Left cardiac atrium (tissue), 4 donors: ENCODE measurements around the gene MOCOS. TPM values are rescaled to one million over a fixed set of nuclear protein-coding genes. Genes with fewer than 3 reads are reported as not detected.

Source experiments
- ATAC-seq, 2 donors: fragments of 200-7000 bp; cut with Tn5 transposase; one replicate each; pipeline ENCODE4 v1.9.1; 2020; ENCODE audit warnings: mild to moderate bottlenecking in 2 of 2, moderate library complexity in 2 of 2
- DNase-seq: peaks from one replicate; pipeline ENCODE4 v3.0.0-alpha.2; 2020
- intact Hi-C, 2 donors: fragments of 100-400 bp; cut with DNase I; formaldehyde crosslinking; loops; one replicate each; pipeline versions ENCODE4 v1.14.1 to v1.15.1; 2022 to 2023
- total RNA-seq, 2 donors: library from RNA; stranded (reverse); fragmentation: NEBNext Ultra II Directional; extraction: Animal tissue kit (Norgen Biotek cat#: 25700); gene quantifications; one replicate each; pipeline ENCODE4 v1.2.1, GENCODE V29; 2021
- donor health status: DM: no; HTN: yes; CAD: no.
- donor health status: DM: no; HTN: yes; CAD: no; lungs with severe emphysema.
- donor health status: DM: yes; HTN: yes; CAD: no.
- donor health status: Dilated cardiomyopathy.

The MOCOS gene
- total RNA-seq, 2 donors from 2014 or later, result 0.97 to 1.4 TPM

DNA sequence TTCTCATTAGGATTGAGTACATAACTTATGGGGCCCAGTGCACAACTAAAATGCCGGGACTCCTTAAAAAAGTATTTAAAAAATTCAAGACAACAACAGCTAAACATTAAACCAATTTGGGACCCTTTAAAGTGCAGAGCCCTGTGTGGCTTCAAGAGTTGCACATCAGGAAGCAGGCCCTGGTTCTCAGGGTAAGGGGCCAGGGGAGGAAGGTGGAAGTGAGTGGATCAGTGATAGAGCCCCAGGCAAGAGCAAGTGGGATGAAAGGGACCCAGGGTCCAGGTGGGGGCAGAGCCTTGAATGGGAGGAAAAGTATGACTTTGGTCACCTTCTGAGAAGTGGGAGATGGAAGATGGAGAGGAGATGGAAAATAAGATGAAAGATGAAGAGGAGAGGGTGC, 107.9 kb downstream of the MOCOS start:
- ATAC-seq (no peak), DNase-seq (no peak)
- intact Hi-C loops, result loop anchor here (5.0 to 10.0 kb wide), 3 partner anchors 37 to 280 kb away; no protein-coding TSS in a partner anchor

DNA sequence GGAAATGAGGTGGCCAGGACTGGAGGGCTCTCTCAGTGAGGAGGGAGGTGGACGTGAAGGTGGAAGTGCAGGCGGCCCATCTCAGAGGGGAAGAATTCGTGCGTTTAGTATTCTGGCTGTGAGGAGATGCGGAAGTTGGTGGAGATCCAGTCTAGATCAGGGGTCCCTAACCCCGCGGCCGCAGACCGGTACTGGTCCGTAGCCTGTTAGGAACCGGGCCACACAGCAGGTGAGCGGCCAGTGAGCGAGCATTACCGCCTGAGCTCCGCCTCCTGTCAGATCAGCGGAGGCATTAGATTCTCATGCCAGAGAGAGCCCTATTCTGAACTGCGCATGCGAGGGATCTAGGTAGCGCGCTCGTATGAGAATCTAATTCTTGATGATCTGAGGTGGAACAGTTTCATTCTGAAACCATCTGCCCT, 108.6 kb downstream of the MOCOS start:
- intact Hi-C loops, result loop anchor here (5.0 to 10.0 kb wide), 3 partner anchors 36 to 279 kb away; no protein-coding TSS in a partner anchor
- ATAC-seq, result peak in 1 of 2 donors; percentile 12
- DNase-seq, result no peak

DNA sequence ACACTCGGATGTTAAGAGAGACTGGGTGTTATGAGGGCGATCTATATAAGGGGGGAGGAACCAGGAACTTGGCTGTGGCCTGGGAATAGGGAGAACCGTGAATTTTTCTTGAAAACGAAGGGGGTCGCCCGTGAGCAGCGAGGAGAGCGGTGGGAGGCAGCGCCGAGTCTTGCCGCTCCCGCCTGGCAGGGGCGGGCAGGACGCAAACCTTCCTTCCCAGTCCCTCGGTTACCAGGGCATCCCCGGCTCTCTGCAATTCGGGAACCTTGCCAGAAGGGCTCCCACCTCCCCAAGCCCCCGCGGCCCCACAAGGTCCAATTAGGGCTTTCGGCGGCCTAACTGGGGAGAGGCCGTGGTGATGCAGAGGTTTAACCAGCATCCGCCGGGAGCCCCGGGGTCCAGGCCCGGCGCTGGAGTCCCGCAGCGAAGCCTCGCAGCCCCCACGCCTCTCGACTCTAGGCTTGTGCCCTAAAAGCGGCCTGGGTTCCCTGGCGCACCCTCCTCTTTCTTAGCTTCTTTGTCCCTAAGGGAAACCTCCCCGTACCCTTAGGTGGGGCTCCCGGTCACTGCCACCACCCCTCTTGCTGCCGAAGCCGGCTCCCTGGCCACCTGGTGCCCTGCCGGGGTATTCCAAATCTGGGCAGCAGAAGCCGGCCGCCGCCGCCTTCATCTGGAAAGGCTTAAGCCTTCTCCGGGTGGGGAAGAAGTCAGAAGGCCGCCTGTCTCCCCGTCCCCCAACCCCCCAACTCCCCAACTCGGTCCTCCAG, 109.5 kb downstream of the MOCOS start:
- ATAC-seq, result peak; percentile 71 to 80
- intact Hi-C loops, result loop anchor here (5.0 to 10.0 kb wide), 3 partner anchors 35 to 278 kb away; no protein-coding TSS in a partner anchor
- peak; percentile 56 for DNase-seq

DNA sequence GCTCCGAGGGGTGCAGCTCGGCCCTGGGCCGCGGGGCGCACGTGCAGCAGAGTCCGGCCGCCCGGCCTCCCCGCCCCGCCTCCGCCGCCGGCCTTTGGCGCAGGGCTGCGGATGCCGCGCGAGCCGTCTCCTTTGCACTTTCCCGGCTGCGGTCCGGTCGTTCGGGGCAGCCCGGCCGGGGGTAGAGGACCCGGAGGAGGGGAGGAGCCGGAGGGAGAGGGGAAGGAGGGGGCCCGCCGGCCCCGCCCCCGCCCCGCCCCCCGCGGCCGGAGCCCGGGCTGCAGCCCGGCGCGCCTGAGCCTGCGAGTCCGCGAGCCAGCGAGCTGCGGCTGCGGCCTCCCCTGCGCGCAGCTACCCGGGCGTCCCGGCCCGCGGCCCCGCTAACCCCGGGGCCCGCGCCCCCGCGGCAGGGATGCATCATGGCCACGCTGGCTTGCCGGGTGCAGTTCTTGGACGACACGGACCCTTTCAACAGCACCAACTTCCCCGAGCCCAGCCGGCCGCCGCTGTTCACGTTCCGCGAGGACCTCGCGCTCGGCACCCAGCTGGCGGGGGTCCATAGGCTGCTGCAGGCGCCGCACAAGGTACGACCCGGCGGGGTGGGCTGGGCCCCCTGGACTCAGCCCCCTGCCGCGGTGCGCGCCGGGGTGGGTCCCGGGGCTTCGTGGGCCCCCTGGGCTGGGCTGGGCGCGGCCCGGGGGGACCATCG, 110.3 kb downstream of the MOCOS start, which contains the start of gene FHOD3:
TSS of gene FHOD3 (plus strand) at position 297 of the 709 bp plus-strand sequence. CDS start at position 420, 123 bp downstream.
- intact Hi-C loops, result loop anchor here (5.0 to 10.0 kb wide), 3 partner anchors 35 to 277 kb away; no protein-coding TSS in a partner anchor
- ATAC-seq, result peak; percentile 88 to 92
- peak; percentile 76 for DNase-seq

DNA sequence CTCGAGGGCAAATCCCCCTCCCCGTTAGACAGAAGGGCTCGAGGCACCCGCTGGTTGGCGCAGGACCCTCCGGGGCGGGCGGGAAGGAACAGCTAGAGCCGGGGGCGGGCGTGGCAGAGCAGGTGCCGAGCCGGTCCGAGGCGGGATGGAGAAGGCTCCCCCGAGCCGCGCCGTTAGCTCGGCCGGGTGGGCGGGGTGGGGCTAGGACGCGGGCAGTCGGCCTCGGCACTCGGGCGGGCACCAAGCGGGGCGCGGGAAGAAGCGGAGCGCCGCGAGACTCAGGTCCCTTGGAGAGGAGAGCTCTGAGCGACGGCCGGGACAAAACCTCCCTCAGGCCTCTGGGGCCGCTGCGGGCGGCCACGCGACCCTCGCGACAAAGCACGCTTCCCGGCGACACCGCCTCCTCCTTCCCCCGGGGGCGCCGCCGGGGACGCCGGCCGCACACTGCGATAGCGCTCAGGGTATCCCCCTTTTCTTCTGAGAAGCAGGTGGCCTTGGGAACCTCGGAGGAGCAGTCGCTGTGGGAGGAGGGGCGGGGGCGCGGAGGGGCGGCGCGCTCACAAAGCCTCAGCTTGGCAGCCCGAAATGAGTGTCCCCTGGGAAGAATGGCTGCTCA, 110.9 kb downstream of the MOCOS start:
- no peak for DNase-seq
- intact Hi-C loops, result loop anchor here (5.0 to 10.0 kb wide), 3 partner anchors 34 to 277 kb away; no protein-coding TSS in a partner anchor
- ATAC-seq, result peak; percentile 24 to 35

DNA sequence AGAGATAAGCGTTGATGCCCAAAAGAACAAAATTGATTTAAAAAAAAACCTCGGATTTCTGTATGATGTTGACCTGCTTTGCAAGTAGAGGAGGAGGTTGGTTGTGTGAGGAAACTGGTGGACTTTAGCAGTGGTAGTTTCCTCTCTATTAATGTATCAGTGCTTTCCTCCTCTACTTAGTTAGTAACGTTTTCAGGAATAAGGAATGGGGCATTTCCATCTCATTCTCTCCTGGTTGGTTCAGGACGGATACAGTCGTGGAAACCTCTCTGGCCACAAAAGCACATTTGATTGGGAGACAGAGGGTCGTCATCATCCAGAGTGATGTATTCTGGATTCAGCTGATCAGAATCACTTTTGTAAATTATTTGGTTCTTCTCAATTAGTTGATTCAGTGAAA, 111.7 kb downstream of the MOCOS start:
- DNase-seq (no peak), ATAC-seq (no peak)
- intact Hi-C loops, result loop anchor here (5.0 to 10.0 kb wide), 3 partner anchors 33 to 276 kb away; no protein-coding TSS in a partner anchor

DNA sequence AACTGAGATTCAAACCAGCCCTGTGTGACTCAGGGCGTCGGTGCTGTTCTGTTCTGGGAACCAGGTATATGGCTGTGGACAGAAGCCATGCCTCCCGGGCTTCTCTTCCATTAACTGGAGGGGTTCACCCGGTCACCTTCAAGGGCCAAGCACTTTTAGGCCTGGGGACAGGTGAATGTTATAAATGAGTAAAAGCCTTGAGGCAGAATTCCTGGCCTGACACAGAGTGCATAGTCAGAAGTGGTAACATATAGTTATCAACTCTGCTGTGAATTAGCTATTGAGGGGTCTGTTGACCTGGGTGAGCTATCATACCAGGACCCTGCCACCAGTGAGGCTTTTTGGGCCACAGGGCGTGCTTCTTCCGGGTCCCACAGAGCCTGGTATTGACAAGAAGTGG, 112.9 kb downstream of the MOCOS start:
- ATAC-seq, result no peak
- intact Hi-C loops, result no loop called here
- DNase-seq, result no peak

DNA sequence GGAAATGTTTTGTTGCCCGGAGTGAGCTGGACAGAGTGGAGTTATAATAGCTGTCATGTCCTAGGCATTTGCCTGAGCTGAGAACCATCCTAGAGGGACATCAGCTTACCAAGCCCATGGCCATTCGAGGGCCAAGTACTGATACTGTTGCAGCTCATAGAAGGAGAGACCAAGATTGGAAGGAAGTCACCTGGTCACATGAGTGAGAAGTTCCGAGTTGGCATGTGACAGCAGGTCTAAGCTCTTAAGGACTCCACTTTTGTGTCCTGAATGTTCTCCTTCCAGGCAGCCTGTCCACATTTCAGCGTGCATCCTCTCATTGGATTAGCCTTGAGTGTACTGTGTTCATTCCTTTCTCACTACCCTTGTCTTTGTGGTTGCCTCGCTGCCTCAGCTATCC, 114.6 kb downstream of the MOCOS start:
- ATAC-seq (no peak), DNase-seq (no peak)
- intact Hi-C loops, result no loop called here

DNA sequence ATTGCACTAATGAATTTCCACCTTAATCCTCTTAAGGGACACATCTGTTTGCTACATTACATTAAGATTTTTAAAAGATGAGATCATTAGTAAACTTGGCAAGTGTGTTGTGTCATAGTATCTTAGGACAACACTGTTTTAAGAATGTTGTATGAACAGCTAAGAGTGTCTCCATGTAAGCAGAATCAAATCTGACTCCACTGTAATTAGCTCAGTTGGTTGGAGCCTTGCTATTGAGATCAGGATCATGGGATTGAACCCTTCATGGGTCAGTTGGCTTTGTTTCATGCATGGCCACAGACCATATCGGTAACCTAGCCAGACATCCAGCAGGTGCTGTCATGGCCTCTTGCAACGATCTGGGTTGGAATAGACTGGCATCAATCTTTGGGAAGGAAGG, 115.4 kb downstream of the MOCOS start:
- intact Hi-C loops, result no loop called here
- DNase-seq (no peak), ATAC-seq (no peak)

DNA sequence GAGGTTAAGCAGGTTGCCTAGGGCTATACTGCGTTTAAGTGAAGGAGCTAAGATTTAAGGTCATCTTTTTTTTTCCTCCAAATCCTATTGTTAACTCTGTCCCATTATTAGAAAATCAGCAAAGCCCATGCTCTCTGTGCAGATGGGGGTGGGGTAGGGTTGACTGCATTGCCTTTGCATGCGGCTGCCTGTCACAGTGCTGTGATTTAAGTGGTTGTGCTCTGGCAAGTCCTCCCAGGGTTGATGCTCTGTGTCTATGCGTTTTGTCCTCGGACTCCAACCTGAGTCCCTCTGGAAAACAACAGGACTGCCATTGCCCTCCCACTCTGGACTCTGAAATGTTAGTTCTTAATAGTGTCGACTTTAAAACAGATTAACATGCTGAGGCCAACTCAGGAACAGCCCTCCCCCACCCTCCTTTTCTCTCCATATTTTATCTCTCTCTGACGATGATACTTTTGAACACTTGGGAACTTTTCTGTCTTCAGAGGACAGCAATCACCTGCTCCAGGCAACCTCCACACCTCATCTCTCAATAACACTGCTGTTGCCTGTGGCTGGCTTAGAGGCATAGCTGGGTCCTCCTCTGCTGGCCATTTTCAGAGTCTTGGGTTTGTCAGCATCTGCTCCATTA, 116.0 kb downstream of the MOCOS start:
- intact Hi-C loops, result no loop called here
- DNase-seq (no peak), ATAC-seq (no peak)

DNA sequence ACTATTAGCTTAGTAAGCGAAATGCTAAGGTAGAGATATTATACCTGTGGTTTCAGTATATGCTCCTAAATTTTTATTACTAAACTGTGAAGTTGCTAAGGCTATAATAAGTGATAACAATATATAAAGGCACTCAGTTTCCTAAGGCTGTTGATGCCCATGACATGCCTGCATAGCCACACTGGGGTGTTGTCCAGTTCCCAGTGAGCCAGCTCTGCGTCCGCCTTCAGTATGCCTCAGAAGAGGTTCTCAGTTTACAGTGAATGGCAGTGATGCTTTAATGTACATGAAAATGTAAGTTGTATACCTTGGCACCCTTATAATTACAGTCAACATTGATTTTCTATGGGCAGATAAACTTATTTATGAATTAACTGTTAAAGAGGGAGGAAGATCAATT, 117.4 kb downstream of the MOCOS start:
- no peak for ATAC-seq
- intact Hi-C loops, result no loop called here
- DNase-seq, result no peak

DNA sequence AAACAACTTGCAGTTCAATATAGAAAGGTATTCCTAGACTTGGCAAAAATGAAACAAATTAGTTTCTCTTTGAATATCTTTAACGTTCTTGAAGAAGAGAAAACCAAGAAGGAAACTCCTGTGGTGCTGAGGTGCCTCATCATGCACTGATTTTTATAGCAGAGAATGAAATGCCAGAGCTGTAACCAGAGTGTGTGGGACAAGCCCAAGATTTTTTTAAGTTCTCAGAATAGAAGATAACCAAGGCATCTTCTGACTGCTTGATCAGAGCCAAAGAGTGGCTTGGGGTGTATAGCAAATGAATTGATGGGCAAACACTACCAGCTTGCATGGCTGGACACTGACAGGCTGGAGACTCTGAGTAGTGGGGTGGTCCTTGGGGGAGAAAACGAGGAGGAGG, 118.1 kb downstream of the MOCOS start:
- no peak for DNase-seq
- ATAC-seq, result no peak
- intact Hi-C loops, result no loop called here

DNA sequence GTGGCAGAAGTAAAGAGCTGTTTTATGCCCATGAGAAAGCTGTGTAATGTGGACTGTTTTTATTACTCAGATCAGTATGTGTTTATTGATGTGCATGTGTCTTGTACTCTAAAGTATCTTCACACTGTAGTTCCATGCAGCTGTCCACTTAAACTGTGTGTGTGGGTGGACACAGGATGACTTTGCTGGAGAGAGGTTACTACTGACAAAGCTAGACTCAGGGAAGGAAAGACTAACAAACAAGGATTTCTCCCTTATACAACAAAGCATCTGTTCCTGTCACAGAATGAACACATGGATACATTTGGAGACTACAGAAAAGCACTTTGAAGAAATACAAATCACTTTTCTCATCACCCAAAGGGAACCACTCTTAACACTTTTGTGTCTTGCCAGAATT, 120.2 kb downstream of the MOCOS start:
- intact Hi-C loops, result no loop called here
- no peak for ATAC-seq
- no peak for DNase-seq

DNA sequence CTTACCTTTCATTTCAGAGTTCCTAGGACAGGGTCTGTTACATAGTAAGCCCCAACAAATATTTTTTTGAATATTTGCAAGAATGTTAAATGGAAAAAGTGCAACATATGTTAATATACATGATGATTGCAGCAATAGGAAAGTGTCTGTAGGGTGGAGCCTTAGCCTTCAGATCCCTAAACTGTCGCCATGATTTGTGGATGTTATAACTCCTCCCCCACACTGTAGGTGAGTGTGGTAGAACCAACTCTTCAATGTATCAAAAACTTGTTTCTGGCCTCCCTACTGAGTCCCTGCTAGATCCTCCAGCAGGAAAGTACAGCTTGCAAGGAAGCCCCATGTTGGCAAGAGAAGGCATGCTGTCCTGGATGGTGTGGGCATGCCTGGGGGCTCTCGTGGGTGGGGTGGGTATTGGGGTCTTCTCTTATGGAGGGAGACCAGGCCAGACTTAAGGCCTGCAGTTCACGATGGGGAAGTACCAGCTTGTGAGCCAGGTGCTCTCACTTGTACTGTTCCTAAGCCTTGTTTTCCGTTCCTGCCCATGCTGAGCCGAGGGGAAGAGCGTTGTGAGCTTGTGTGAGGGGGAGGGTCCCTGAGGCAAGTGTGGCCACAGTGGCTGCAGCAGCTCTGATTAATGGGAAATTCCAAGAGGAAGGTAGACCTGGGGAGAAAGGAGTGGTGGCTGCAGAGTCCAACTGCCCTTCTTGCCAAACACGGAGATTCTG, 121.6 kb downstream of the MOCOS start:
- DNase-seq (no peak), ATAC-seq (no peak)
- intact Hi-C loops, result no loop called here

DNA sequence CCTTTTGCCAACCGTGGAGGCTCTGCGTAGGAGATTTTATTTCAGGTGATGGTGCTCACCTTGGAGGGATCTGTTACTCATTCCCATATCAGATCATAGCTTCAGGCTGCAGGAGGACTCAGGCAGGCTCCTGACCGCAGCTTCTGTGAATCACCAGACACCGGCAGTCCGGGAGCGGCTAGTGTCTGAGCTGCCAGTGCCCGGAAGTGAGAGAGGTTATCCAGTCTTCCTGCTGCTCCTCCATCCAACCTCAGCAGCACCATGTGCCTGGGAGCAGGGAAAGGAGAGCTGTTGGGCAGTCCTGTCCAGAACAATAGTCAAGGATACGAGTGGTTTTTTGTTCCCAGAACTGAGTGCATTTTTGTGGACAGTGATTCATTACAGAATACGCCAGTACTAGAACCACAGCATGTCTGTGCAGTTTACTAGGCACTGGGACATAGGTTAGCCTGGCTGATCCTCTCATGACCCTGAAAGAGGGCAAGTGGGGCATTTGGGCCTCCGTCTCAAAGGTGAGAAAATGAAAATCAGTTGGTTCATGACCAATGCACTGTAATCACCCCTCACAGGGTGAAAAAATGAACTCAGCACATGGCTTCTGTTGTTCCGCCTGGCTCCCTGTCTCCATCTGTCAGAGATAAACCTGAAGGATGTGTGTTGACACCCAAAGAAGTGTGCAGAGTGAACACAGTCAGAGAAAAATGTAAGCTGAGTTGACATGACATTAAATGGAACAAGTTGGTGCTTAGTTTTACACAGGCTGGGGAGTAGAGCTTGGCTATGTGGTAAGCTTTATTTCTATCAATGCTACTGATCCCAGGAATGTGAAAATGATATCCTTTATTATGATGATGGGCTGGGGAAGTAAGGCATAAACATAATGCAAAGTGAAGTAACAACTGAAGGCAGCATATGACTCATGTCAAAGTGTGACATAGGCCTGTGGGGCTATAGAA, 122.4 kb downstream of the MOCOS start:
- peak; percentile 33 for DNase-seq
- intact Hi-C loops, result no loop called here
- peak; percentile 48 to 87 for ATAC-seq

DNA sequence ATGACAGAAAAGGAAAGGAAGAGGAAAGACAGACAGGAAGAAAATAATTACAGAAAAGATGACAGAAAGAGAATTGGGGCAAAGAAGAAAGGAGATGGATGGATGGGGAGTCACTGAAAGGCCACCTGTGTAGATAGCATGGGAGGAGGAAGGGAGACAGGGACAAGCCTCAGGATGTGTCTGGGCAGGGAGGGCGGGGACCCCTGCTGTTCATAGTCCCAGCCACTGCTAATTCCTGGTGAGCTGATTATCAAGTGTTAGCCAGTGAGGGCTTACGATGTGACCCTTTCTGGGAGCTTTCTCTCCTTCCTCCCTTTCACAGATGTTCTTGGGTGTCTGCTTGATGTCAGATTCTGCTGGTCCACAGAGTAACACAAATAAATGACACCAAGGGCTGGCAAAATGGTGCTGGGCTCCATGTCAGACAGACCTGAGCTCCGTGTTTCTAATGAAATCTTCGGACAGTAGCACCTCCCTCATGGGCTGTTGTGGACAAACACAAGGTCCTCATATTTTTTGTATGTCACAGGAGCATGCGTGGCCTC, 123.8 kb downstream of the MOCOS start:
- no peak for ATAC-seq
- DNase-seq, result no peak
- intact Hi-C loops, result no loop called here

DNA sequence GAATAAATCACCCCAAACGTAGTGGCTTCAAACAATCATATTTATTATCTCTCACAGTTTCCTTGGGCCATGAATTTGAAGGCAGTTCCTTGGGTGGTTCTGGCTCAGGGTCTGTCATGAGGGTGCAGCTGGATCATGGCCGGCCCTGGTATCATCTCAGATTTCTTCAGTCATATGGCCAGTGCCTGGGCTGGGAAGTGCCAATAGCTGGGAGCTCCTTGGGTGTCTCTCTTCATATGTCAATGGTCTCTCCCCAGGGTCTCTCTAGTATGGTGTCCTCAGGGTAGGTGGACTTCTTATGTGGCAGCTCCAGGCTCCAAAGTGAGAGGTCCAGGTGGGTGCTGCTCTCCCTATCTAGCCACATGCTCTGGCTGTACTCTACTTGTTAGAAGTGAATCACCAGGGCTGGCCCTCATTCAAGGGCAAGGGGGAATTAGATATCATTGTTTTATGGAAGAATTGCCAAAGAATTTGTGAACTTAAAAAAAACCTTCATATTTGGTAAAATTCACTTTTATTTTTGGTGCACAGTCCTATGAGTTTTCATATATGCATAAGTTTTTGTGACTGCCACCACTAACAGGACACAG, 125.6 kb downstream of the MOCOS start:
- intact Hi-C loops, result no loop called here
- ATAC-seq, result no peak

More for the DNA sequence above, 125.6 kb downstream of the MOCOS start:
- DNase-seq, result no peak
